ENCODE data around the gene ZNF629.

Gene ZNF629

GRCh38 chr16:30750876-30751465, 36.0 kb downstream of the ZNF629 start:
- no peak for DNase-seq (ENCODE audit: low read depth)
- no peak overlapping the region for H3K4me3 ChIP-seq (ENCODE audit: low read length)
- TF ChIP-seq CTCF (conservative IDR thresholded peaks at IDR 0.05; ENCODE audit: low read length): no peak

- DNase-seq (ENCODE audit: low read depth): no peak
- H3K4me3 ChIP-seq (ENCODE audit: low read length): no peak overlapping the region
- TF ChIP-seq CTCF (conservative IDR thresholded peaks at IDR 0.05; ENCODE audit: low read length): no peak
Measured at GRCh38 chr16:30750201-30750600, 36.8 kb downstream of the ZNF629 start.

DNA sequence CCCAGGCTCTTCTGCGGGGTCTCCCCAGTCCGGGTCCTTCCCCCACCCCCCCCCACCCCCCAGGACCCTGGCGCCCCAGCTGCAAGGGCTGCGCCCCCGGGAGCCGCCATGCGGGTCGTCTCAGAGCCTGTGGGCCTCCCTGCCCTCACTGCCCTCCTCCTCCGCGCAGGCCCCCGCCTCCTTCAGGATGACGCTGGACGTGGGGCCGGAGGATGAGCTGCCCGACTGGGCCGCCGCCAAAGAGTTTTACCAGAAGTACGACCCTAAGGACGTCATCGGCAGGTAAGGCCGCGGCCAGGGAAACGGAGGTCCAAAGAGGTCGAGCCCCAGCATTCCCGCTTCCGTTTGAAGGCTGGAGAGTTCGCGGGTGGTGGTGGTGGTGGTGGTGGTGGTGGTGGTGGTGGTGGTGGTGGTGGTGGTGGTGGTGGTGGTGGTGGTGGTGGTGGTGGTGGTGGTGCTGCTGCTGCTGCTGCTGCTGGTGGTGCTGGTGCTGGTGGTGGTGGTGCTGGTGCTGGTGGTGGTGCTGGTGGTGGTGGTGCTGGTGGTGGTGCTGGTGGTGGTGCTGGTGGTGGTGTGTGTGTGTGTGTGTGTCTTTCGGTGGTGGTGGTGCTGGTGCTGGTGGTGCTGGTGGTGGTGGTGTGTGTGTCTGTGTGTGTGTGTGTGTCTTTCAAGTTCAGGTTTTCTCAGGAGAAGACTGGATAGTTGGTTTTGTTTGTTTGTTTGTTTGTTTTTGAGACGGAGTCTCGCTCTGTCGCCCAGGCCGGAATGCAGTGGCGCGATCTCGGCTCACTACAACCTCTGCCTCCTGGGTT, 38.2 kb downstream of the ZNF629 start:
- no peak for TF ChIP-seq CTCF (conservative IDR thresholded peaks at IDR 0.05; ENCODE audit: low read length)
- peak overlapping the region; percentile 84 for H3K4me3 ChIP-seq (ENCODE audit: low read length)
- DNase-seq (ENCODE audit: low read depth): peak; percentile 20

GRCh38 chr16:30747799-30748633, 39.0 kb downstream of the ZNF629 start, which contains the start of gene PHKG2:
TSS of gene PHKG2 (plus strand) at chr16:30748425. CDS start at chr16:30748821, 396 bp downstream.
- DNase-seq (ENCODE audit: low read depth): peak; percentile 99
- peak within 1 kb of the TSS; percentile 84 for H3K4me3 ChIP-seq (ENCODE audit: low read length)
- TF ChIP-seq CTCF (conservative IDR thresholded peaks at IDR 0.05; ENCODE audit: low read length): no peak

DNA sequence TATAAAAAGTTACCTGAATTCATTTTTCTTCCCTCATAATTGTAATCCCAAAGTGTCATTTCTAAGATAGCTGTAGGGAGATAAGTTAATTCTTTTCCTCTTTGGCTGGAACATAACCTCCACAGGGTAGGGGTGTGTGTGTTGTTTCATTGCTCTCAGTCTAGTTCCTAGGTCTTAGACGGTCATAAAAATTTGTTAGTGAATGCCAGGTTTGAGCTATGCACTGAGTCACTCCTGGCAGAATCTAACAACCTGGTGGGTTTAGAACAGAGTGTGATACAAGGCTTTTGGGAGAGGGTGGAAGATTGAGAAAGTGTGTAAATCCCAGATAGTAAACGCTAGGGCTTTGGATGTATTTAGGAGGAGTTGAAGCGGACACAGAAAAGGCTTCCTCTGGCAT, 39.7 kb downstream of the ZNF629 start:
- TF ChIP-seq CTCF (conservative IDR thresholded peaks at IDR 0.05; ENCODE audit: low read length): no peak
- DNase-seq (ENCODE audit: low read depth): peak; percentile 51
- no peak overlapping the region; the same call in 1 of the 2 replicates for H3K4me3 ChIP-seq (ENCODE audit: low read length)

DNA sequence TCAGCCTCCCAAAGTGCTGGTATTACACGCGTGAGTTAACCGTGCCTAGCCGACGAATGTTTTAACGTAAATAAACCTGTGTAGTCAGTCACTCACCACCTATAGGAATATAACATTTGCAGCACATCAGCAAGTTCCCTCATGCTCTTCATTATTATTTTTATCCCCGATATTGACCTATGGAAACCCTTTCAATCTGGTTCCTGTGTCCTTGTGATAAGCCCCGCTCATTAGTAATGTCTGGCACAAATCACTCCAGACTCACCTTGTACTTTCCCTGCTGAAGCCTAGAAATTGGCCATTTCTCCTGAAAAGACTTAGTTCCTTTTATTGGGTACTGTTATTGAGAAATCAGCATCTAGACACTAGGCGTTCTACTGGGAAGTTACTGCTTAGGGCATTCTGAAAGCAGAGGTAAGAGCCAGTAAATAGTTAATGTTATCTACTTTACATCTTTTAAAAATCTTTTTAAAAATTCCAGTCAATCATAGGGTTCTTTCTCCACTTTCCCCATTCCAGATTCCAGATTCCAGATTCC, 40.3 kb downstream of the ZNF629 start:
- no peak for TF ChIP-seq CTCF (conservative IDR thresholded peaks at IDR 0.05; ENCODE audit: low read length)
- DNase-seq (ENCODE audit: low read depth): no peak

More for the DNA sequence above, 40.3 kb downstream of the ZNF629 start:
- no peak overlapping the region for H3K4me3 ChIP-seq (ENCODE audit: low read length)
